Measurements from ENCODE around the gene MFAP2.
"Not testable (repeated sequence)": the region's sequence is repeated elsewhere in the genome, so short reads cannot be mapped to it uniquely, and the experiment has no call there.

MFAP2 gene

GRCh38 chr1:16955186-16955585, 25.2 kb downstream of the MFAP2 start:
- Mint-ChIP-seq H3K27me3 (ENCODE audit: low read depth, poor library complexity) (no peaks in the 10 kb centered on the region), H3K9me3 (no peaks in the 10 kb centered on the region), H3K4me3 (no peak overlapping the region), H3K4me1 (peaks cover 9% of the 10 kb centered on the region), H3K27ac (no peak overlapping the region), H3K36me3 (ENCODE audit: low read depth) (peaks cover 5% of the 10 kb centered on the region)
- DNase-seq, result no peak
- TF ChIP-seq CTCF (IDR thresholded peaks at IDR 0.05), result no peak

- no peak overlapping the region for H3K4me3 Mint-ChIP-seq
- H3K27ac Mint-ChIP-seq, result no peak overlapping the region
- no peaks in the 10 kb centered on the region for H3K9me3 Mint-ChIP-seq
- DNase-seq, result no peak
- H3K36me3 Mint-ChIP-seq (ENCODE audit: low read depth), result peaks cover 5% of the 10 kb centered on the region
- H3K4me1 Mint-ChIP-seq, result peaks cover 8% of the 10 kb centered on the region
- H3K27me3 Mint-ChIP-seq (ENCODE audit: low read depth, poor library complexity), result no peaks in the 10 kb centered on the region
- no peak for TF ChIP-seq CTCF (IDR thresholded peaks at IDR 0.05)
These were observed 25.8 kb downstream of the MFAP2 start for GRCh38 chr1:16954579-16954978.

GRCh38 chr1:16952376-16952775, 28.0 kb downstream of the MFAP2 start:
- not testable (repeated sequence) for H3K9me3 Mint-ChIP-seq; H3K36me3 Mint-ChIP-seq (ENCODE audit: low read depth); H3K27ac Mint-ChIP-seq; H3K27me3 Mint-ChIP-seq (ENCODE audit: low read depth, poor library complexity); H3K4me1 Mint-ChIP-seq; DNase-seq; H3K4me3 Mint-ChIP-seq

GRCh38 chr1:16949026-16949425, 31.4 kb downstream of the MFAP2 start:
- H3K9me3 Mint-ChIP-seq; DNase-seq; H3K4me1 Mint-ChIP-seq; H3K4me3 Mint-ChIP-seq; H3K27ac Mint-ChIP-seq; H3K36me3 Mint-ChIP-seq (ENCODE audit: low read depth); H3K27me3 Mint-ChIP-seq (ENCODE audit: low read depth, poor library complexity): not testable (repeated sequence)

GRCh38 chr1:16948282-16948891, 32.0 kb downstream of the MFAP2 start:
- not testable (repeated sequence) for H3K4me1 Mint-ChIP-seq; H3K27ac Mint-ChIP-seq; H3K36me3 Mint-ChIP-seq (ENCODE audit: low read depth); H3K27me3 Mint-ChIP-seq (ENCODE audit: low read depth, poor library complexity); H3K9me3 Mint-ChIP-seq; H3K4me3 Mint-ChIP-seq
- DNase-seq, result peak; percentile 38

GRCh38 chr1:16946646-16947045, 33.8 kb downstream of the MFAP2 start:
- no peak for TF ChIP-seq CTCF (IDR thresholded peaks at IDR 0.05)

GRCh38 chr1:16946185-16946584, 34.2 kb downstream of the MFAP2 start:
- H3K36me3 Mint-ChIP-seq (ENCODE audit: low read depth), result peaks cover 17% of the 10 kb centered on the region
- not testable (repeated sequence) for H3K9me3 Mint-ChIP-seq; DNase-seq; H3K4me3 Mint-ChIP-seq; H3K27me3 Mint-ChIP-seq (ENCODE audit: low read depth, poor library complexity); H3K4me1 Mint-ChIP-seq
- peak overlapping the region; percentile 84 for H3K27ac Mint-ChIP-seq

More at GRCh38 chr1:16946646-16947045, 33.8 kb downstream of the MFAP2 start:
- H3K4me1 Mint-ChIP-seq, result no peaks in the 10 kb centered on the region
- DNase-seq, result no peak
- no peaks in the 10 kb centered on the region for H3K27me3 Mint-ChIP-seq (ENCODE audit: low read depth, poor library complexity)
- H3K36me3 Mint-ChIP-seq (ENCODE audit: low read depth), result peaks cover 17% of the 10 kb centered on the region
- H3K4me3 Mint-ChIP-seq, result no peak overlapping the region
- H3K9me3 Mint-ChIP-seq, result no peaks in the 10 kb centered on the region
- peak overlapping the region; percentile 84 for H3K27ac Mint-ChIP-seq

- H3K27me3 Mint-ChIP-seq (ENCODE audit: low read depth, poor library complexity); H3K4me3 Mint-ChIP-seq; DNase-seq; H3K9me3 Mint-ChIP-seq; H3K4me1 Mint-ChIP-seq; H3K27ac Mint-ChIP-seq: not testable (repeated sequence)
- peaks cover 17% of the 10 kb centered on the region for H3K36me3 Mint-ChIP-seq (ENCODE audit: low read depth)
These were observed 34.9 kb downstream of the MFAP2 start for GRCh38 chr1:16945512-16945911.

Measured in nephron progenitor cell (in vitro differentiated cells).